Large intestine (tissue), 3 donors: ENCODE measurements around the gene AKAP17A. TPM values are rescaled to one million over a fixed set of nuclear protein-coding genes. Genes with fewer than 3 reads are reported as not detected.

ENCODE experiments used
- DNase-seq, 2 donors: peaks; one replicate each; pipeline versions ENCODE4 v3.0.0 to v3.0.0-alpha.2; 2013
- H3K27ac ChIP-seq: one replicate; pipeline ENCODE4 v1.5.1; 2013; ENCODE audit warnings: low read length
- H3K27me3 ChIP-seq: 2 replicates; pipeline ENCODE4 v1.6.1; 2013; ENCODE audit warnings: low read length; ENCODE audit not compliant: control insufficient read depth, insufficient read depth
- H3K36me3 ChIP-seq: 2 replicates; pipeline ENCODE4 v1.6.1; 2013; ENCODE audit warnings: low read length; ENCODE audit not compliant: control insufficient read depth, insufficient read depth
- H3K4me1 ChIP-seq: one replicate; pipeline ENCODE4 v1.6.1; 2013; ENCODE audit warnings: low read length; ENCODE audit not compliant: control insufficient read depth, insufficient read depth
- H3K4me3 ChIP-seq: one replicate; pipeline ENCODE4 v1.5.1; 2013; ENCODE audit warnings: low read length
- H3K9me3 ChIP-seq: one replicate; pipeline ENCODE4 v1.6.1; 2013; ENCODE audit warnings: mild to moderate bottlenecking, low read depth, low read length, moderate library complexity; ENCODE audit not compliant: control insufficient read depth
- WGBS: methylation state at CpG from one replicate; pipeline ENCODE4 v1.1.5; 2013; ENCODE audit warnings: low lambda C conversion rate; ENCODE audit not compliant: insufficient coverage; 5-methylcytosine and 5-hydroxymethylcytosine counted together
- polyA plus RNA-seq: library from polyadenylated mRNA; unstranded; fragments of 120-200 nt; gene quantifications from one replicate; pipeline ENCODE4 v1.2.1, GENCODE V29; 2013

Gene AKAP17A
- polyA plus RNA-seq, 1 donor: 65.9 TPM

DNA sequence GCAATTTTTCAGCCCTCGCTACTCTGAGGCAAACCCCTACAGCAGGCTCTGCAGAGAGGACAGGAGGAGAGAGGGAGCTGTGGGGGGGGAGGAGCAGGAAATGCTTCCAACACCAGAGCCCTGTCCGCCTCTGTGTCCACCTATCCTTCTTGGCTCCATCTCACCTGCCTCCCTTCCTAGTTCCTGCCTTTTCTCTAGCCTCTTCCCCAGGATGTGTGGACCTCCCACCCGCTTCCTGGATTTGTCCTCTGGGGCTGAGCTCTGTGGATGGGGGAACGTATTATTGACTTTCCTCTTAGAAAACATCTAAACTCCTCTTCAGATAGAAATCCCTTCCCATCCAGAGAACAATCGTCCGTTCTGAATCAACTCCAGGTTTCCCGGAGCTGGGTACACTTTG, 37.8 kb downstream of the AKAP17A start:
- WGBS: no CpG with 5 or more reads among the region's 7 CpGs
- no peak overlapping the region for H3K4me3 ChIP-seq
- no peaks in the 10 kb centered on the region for H3K36me3 ChIP-seq
- no peak overlapping the region for H3K27ac ChIP-seq
- no peak for DNase-seq
- H3K9me3 ChIP-seq: no peaks in the 10 kb centered on the region
- no peaks in the 10 kb centered on the region for H3K27me3 ChIP-seq
- H3K4me1 ChIP-seq: no peaks in the 10 kb centered on the region

DNA sequence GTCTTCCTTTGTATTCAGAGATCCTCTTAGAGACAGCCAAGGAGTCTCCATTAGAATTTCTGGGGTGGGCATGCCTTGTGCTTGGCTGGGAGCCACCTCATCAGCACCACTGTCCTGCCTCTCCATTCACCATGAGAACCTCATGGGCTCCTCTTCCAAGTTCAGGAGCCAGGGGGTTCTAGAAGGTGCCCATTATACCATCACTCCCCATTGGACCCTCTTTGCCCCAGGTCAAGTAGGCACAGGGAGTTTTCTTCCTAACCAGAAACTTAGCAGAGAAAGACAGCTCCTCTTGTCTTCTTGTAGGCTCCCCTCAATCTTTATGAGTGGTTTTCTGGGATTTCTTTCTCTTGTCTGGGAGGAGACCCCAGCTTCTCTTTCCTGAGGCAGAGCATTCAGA, 54.6 kb downstream of the AKAP17A start:
- no peaks in the 10 kb centered on the region for H3K36me3 ChIP-seq
- H3K4me3 ChIP-seq: no peak overlapping the region
- no peak overlapping the region for H3K27ac ChIP-seq

DNA sequence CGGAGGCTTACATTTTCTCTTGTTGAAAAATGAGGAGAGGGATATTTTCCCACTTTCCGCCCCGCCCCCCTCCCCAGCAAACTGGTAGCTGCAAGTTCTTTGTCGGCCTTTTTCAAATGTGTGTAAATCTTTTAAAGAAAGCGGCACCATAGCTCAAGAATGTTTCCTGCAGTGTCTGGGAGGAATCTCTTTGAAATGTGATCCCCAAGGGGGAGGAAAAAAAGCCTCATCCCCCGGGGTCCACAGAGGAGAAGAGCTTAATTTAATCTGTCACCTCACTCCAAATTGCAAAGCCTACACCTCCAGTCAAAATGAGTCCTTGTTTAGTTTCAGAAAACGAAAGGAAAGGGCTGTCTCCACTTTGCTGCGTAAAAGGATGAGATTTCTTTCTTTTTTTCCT, 58.2 kb downstream of the AKAP17A start:
- Histone ChIP-seq H3K4me1 (no peaks in the 10 kb centered on the region), H3K36me3 (no peaks in the 10 kb centered on the region), H3K27ac (no peak overlapping the region), H3K4me3 (no peak overlapping the region), H3K27me3 (no peaks in the 10 kb centered on the region), H3K9me3 (no peaks in the 10 kb centered on the region)
- DNase-seq: no peak
- no CpG with 5 or more reads among the region's 8 CpGs for WGBS

More for the DNA sequence above, 54.6 kb downstream of the AKAP17A start:
- DNase-seq: no peak
- Histone ChIP-seq H3K27me3 (no peaks in the 10 kb centered on the region), H3K9me3 (no peaks in the 10 kb centered on the region), H3K4me1 (no peaks in the 10 kb centered on the region)

Other genes starting within 250 kb of the AKAP17A start
- 611 TPM for gene SLC25A6, start 199.5 kb upstream of the AKAP17A start, polyA plus RNA-seq
- 25.9 TPM for gene ASMTL, start 138.7 kb upstream of the AKAP17A start, polyA plus RNA-seq
- 1.6 TPM for gene P2RY8, start 54.4 kb upstream of the AKAP17A start, polyA plus RNA-seq
- gene ASMT, start 23.5 kb downstream of the AKAP17A start, polyA plus RNA-seq: not detected